Stimulated activated CD4-positive, alpha-beta T cell treated with anti-CD3 and anti-CD28 coated beads, Interleukin-2, amount 100 ng/mL, for 24 hours (primary cell): ENCODE measurements around the gene CCDC74A.
"Not testable (repeated sequence)": the region's sequence is repeated elsewhere in the genome, so short reads cannot be mapped to it uniquely, and the experiment has no call there.

Experiments
- DNase-seq, 2 donors: peaks; one replicate each; pipeline ENCODE4 v3.0.0-alpha.2; 2020

Gene CCDC74A

GRCh38 chr2:131529864-131530445 is 2.3 kb downstream of the CCDC74A start:
- DNase-seq = not testable (repeated sequence)

- not testable (repeated sequence) for DNase-seq
These were observed 3.1 kb downstream of the CCDC74A start for GRCh38 chr2:131530626-131531344.

- DNase-seq = not testable (repeated sequence)
These were observed 4.0 kb downstream of the CCDC74A start for GRCh38 chr2:131531547-131532185.

GRCh38 chr2:131532723-131533608 is 5.3 kb downstream of the CCDC74A start:
- DNase-seq = not testable (repeated sequence)

- not testable (repeated sequence) for DNase-seq
These were observed 6.1 kb downstream of the CCDC74A start for GRCh38 chr2:131533609-131534316.

GRCh38 chr2:131534317-131534672 is 6.6 kb downstream of the CCDC74A start:
- not testable (repeated sequence) for DNase-seq

- not testable (repeated sequence) for DNase-seq
These were observed 7.3 kb downstream of the CCDC74A start for GRCh38 chr2:131534965-131535364.

- DNase-seq = no peak
These were observed 7.8 kb downstream of the CCDC74A start for GRCh38 chr2:131535526-131535925.

GRCh38 chr2:131535951-131536826 is 8.5 kb downstream of the CCDC74A start:
- DNase-seq = not testable (repeated sequence)

GRCh38 chr2:131536841-131537240 is 9.2 kb downstream of the CCDC74A start:
- not testable (repeated sequence) for DNase-seq

GRCh38 chr2:131538856-131539255 is 11.2 kb downstream of the CCDC74A start:
- DNase-seq = not testable (repeated sequence)

GRCh38 chr2:131542438-131543384 is 15.0 kb downstream of the CCDC74A start:
- no peak for DNase-seq

- no peak for DNase-seq
These were observed 15.8 kb downstream of the CCDC74A start for GRCh38 chr2:131543385-131543891.

- not testable (repeated sequence) for DNase-seq
These were observed 16.5 kb downstream of the CCDC74A start for GRCh38 chr2:131544006-131544812.

GRCh38 chr2:131544813-131545165 is 17.1 kb downstream of the CCDC74A start:
- DNase-seq = not testable (repeated sequence)

GRCh38 chr2:131552871-131553270 is 25.2 kb downstream of the CCDC74A start:
- no peak for DNase-seq

- no peak for DNase-seq
These were observed 29.3 kb downstream of the CCDC74A start for GRCh38 chr2:131556998-131557397.

- DNase-seq = no peak
These were observed 30.1 kb downstream of the CCDC74A start for GRCh38 chr2:131557558-131558321.
